ENCODE results near the gene HOXB2. TPM values are rescaled to one million over a fixed set of nuclear protein-coding genes. Genes with fewer than 3 reads are reported as not detected.

The HOXB2 gene
- total and polyA plus RNA-seq, 9 of the 15 experiments (the other 6 are each of a cell fraction or from before 2014, with no cell fraction given) = 2.1 to 97.7 (median 21.2) TPM

- Histone ChIP-seq H3K4me3 (no peak overlapping the region), H3K79me2 (ENCODE audit: control insufficient read depth, insufficient read depth, low read length) (no peaks in the 10 kb centered on the region), H2AFZ (ENCODE audit: low read depth, low read length) (no peak overlapping the region), H3K27me3 (ENCODE audit: control insufficient read depth in 2 of 2, insufficient read depth in 2 of 2, low read length in 2 of 2) (no peaks in the 10 kb centered on the region), H3K9me1 (ENCODE audit: control insufficient read depth, insufficient read depth, low read length) (no peaks in the 10 kb centered on the region), H3K9ac (ENCODE audit: insufficient read depth in 1 of 2, low read depth in 2 of 2, low read length in 2 of 2) (no peak overlapping the region), H3K9me3 (replicated peaks; ENCODE audit: control insufficient read depth, insufficient read depth, low read depth, low read length) (no peaks in the 10 kb centered on the region), H3K36me3 (ENCODE audit: control insufficient read depth, insufficient read depth, low read length) (no peaks in the 10 kb centered on the region; the same call in 2 of the 3 replicates), H3K27ac (ENCODE audit: extremely low read depth, low read depth, low read length) (no peak overlapping the region), H3K4me1 (replicated peaks in 1 of 2; ENCODE audit: control insufficient read depth in 2 of 2, insufficient read depth in 2 of 2, low read length in 2 of 2) (peaks cover 9 to 31% of the 10 kb centered on the region in 2 experiments; a peak in 3 of 5 replicates), H3K4me2 (ENCODE audit: insufficient read depth, low read length) (no peak overlapping the region), H4K20me1 (replicated peaks; ENCODE audit: control insufficient read depth, insufficient read depth, low read length) (no peaks in the 10 kb centered on the region)
- BruUV-seq (replicated peaks) = no TSS peak
- ChIA-PET CTCF (ENCODE audit: low intra/inter-chr PET ratio) (interaction anchor here (0.7 kb wide), 1 partner anchor 579 kb away, joined by 3 read pairs; no protein-coding TSS in a partner anchor), POLR2A (interaction anchor here (0.8 to 3.7 kb wide), 3 partner anchors 8 to 298 kb away, joined by 3 to 12 read pairs (median 3); no protein-coding TSS in a partner anchor)
- 87% methylated on average over 10 of the region's 10 CpGs for WGBS (ENCODE audit: insufficient coverage, low coverage, missing lambda C conversion rate)
- no peak for TF ChIP-seq ZNF511 (CRISPR knock-in tag; IDR thresholded peaks at IDR 0.05)
- TF ChIP-seq BRF1 (IDR thresholded peaks at IDR 0.05; ENCODE audit: borderline replicate concordance, extremely low read depth, insufficient read length) = no peak
- no peak for TF ChIP-seq USF2 (CRISPR knock-in tag; IDR thresholded peaks at IDR 0.05)
- no peak for TF ChIP-seq MNT (conservative IDR thresholded peaks at IDR 0.05)
- no peak for TF ChIP-seq NR4A1 (CRISPR knock-in tag; IDR thresholded peaks at IDR 0.05)
- TF ChIP-seq NR4A1 (tag; IDR thresholded peaks at IDR 0.05) = no peak
- no peak for TF ChIP-seq SMARCA5 (IDR thresholded peaks at IDR 0.05)
- TF ChIP-seq THAP7 (CRISPR knock-in tag; IDR thresholded peaks at IDR 0.05) = no peak
- TF ChIP-seq ARNT (IDR thresholded peaks at IDR 0.05) = no peak
- no peak for TF ChIP-seq GABPB1 (CRISPR knock-in tag; IDR thresholded peaks at IDR 0.05)
- intact Hi-C loops (cut with micrococcal nuclease) = no loop called here
- in situ Hi-C loops (cut with MboI) = loop anchor here (5.0 kb wide), 1 partner anchor 254 kb away; no protein-coding TSS in a partner anchor
- FAIRE-seq = no peak
- no peak for ATAC-seq
- DNase-seq (ENCODE audit: extremely low read depth in 1 of 4, low spot score in 3 of 4) = no peak
Measured at GRCh38 chr17:48591255-48592056, 46.5 kb upstream of the HOXB2 start.
